ENCODE results near the gene PBLD.

Gene PBLD

DNA sequence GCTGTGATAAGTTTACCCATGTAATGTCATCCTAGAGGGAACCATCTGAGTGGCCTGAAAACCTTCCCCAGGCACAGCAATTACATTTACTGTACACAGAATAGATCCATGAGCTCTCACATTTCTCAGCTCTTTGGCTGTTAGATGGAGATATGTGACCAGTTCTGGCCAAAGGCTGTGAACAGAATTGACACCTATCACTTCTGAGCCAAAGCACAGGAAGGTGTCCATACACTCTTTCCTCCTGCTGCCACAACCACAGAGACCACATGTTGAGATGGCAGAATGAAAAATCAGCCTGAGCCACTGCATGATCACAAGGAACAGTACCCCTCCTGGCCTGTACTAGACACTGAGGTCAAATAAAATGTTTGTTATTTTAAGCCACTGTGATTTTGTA is 56.5 kb downstream of the PBLD start:
- no peaks in the 10 kb centered on the region for H3K27me3 ChIP-seq (ENCODE audit: low read depth, low read length)
- no peaks in the 10 kb centered on the region for H3K4me1 ChIP-seq (ENCODE audit: low read length)
- H3K9me3 ChIP-seq (ENCODE audit: insufficient read depth, low read length), result no peaks in the 10 kb centered on the region
- no peaks in the 10 kb centered on the region for H3K79me2 ChIP-seq (ENCODE audit: low read length)
- H4K20me1 ChIP-seq (ENCODE audit: insufficient read depth, low read length), result no peaks in the 10 kb centered on the region
- no peak overlapping the region for H3K27ac ChIP-seq (ENCODE audit: low read length)
- H3K4me2 ChIP-seq (ENCODE audit: low read length), result no peak overlapping the region
- H3K9ac ChIP-seq (ENCODE audit: low read length), result no peak overlapping the region
- no peak for TF ChIP-seq CTCF (IDR thresholded peaks at IDR 0.05; ENCODE audit: low read depth, low read length)
- no peaks in the 10 kb centered on the region for H3K36me3 ChIP-seq (replicated peaks; ENCODE audit: low read depth, low read length)
- H3K4me3 ChIP-seq (ENCODE audit: low read length), result no peak overlapping the region
- H2AFZ ChIP-seq (ENCODE audit: low read depth, low read length), result no peak overlapping the region

DNA sequence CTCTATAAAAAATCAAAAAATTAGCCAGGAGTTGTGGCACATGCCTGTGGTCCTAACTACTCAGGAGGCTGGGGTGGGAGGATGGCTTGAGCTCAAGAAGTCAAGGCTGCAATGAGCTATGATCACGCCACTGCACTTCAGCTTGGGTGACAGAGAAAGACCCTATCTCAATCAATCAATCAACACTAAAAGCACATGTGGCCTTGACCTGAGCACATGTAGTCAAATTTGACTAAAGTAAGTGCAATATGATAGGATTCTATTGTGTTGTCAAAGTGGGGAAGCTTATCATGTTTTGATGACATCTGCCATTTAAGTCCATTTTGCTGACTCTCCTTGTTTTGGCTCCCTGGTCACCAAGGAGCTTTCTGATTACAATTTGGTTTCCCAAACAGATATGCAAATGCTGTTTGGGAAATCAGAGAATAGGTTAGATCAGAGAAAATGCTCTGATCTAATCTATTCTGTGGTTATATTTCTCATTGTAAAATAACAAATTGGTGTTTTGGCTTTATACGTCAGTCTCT is 57.1 kb downstream of the PBLD start:
- Histone ChIP-seq H3K4me2 (ENCODE audit: low read length) (no peak overlapping the region), H3K9me3 (ENCODE audit: insufficient read depth, low read length) (no peaks in the 10 kb centered on the region), H4K20me1 (ENCODE audit: insufficient read depth, low read length) (no peaks in the 10 kb centered on the region), H3K9ac (ENCODE audit: low read length) (no peak overlapping the region), H3K27ac (ENCODE audit: low read length) (no peak overlapping the region), H2AFZ (ENCODE audit: low read depth, low read length) (no peak overlapping the region), H3K4me3 (ENCODE audit: low read length) (no peak overlapping the region), H3K4me1 (ENCODE audit: low read length) (no peaks in the 10 kb centered on the region), H3K36me3 (replicated peaks; ENCODE audit: low read depth, low read length) (no peaks in the 10 kb centered on the region), H3K79me2 (ENCODE audit: low read length) (no peaks in the 10 kb centered on the region), H3K27me3 (ENCODE audit: low read depth, low read length) (no peaks in the 10 kb centered on the region)
- TF ChIP-seq EZH2phosphoT487 (IDR thresholded peaks at IDR 0.05; ENCODE audit: low read depth) (no peak), CTCF (IDR thresholded peaks at IDR 0.05; ENCODE audit: low read depth, low read length) (no peak)

- no peak overlapping the region for H3K9ac ChIP-seq (ENCODE audit: low read length)
- no peaks in the 10 kb centered on the region for H3K36me3 ChIP-seq (replicated peaks; ENCODE audit: low read depth, low read length)
- no peak overlapping the region for H3K4me2 ChIP-seq (ENCODE audit: low read length)
- no peak overlapping the region for H2AFZ ChIP-seq (ENCODE audit: low read depth, low read length)
- no peak overlapping the region for H3K27ac ChIP-seq (ENCODE audit: low read length)
- H3K4me1 ChIP-seq (ENCODE audit: low read length), result no peaks in the 10 kb centered on the region
- no peaks in the 10 kb centered on the region for H4K20me1 ChIP-seq (ENCODE audit: insufficient read depth, low read length)
- no peak for TF ChIP-seq CTCF (IDR thresholded peaks at IDR 0.05; ENCODE audit: low read depth, low read length)
- TF ChIP-seq EZH2phosphoT487 (IDR thresholded peaks at IDR 0.05; ENCODE audit: low read depth), result no peak
- H3K79me2 ChIP-seq (ENCODE audit: low read length), result no peaks in the 10 kb centered on the region
- no peaks in the 10 kb centered on the region for H3K27me3 ChIP-seq (ENCODE audit: low read depth, low read length)
- H3K9me3 ChIP-seq (ENCODE audit: insufficient read depth, low read length), result no peaks in the 10 kb centered on the region
- H3K4me3 ChIP-seq (ENCODE audit: low read length), result no peak overlapping the region
Observed at GRCh38 chr10:68272833-68273232, 59.9 kb downstream of the PBLD start.

DNA sequence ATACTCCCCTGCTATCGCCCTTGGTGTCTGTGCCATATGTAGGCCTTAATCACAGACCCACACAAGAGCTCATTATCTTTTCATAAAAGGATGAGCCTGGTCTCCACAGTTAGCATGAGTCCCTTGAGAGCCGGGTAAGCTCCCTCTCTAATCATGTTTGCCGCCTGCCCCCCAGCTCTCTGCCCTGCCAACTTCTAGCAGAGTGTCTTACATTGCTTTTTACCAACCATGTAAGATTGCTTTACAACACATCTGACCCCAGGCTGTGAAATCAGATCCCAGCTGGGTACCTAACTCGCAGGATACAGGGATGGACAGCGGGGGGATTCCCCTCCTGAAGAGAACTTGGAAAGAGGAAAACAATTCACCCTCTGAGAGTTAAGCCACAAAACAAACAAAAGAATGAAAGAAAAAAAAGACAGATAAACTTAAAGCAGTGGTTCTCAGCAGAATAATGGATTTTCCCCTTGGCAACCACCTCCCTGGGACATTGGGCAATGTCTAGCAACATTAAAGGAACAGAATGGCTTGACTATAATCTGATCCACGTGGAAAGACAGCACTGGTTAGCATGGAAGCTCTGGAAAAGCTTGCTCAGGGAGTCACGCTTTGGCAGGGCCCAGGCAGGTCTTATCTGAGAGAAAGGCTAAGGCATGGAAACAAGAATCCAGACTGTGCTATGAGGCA is 61.4 kb downstream of the PBLD start:
- Histone ChIP-seq H3K27ac (ENCODE audit: low read length) (no peak overlapping the region), H3K36me3 (replicated peaks; ENCODE audit: low read depth, low read length) (no peaks in the 10 kb centered on the region), H3K9ac (ENCODE audit: low read length) (no peak overlapping the region), H3K4me1 (ENCODE audit: low read length) (no peaks in the 10 kb centered on the region), H3K4me2 (ENCODE audit: low read length) (no peak overlapping the region), H2AFZ (ENCODE audit: low read depth, low read length) (no peak overlapping the region), H3K79me2 (ENCODE audit: low read length) (no peaks in the 10 kb centered on the region), H3K4me3 (ENCODE audit: low read length) (no peak overlapping the region), H3K27me3 (ENCODE audit: low read depth, low read length) (no peaks in the 10 kb centered on the region), H4K20me1 (ENCODE audit: insufficient read depth, low read length) (no peaks in the 10 kb centered on the region), H3K9me3 (ENCODE audit: insufficient read depth, low read length) (no peaks in the 10 kb centered on the region)
- TF ChIP-seq CTCF (IDR thresholded peaks at IDR 0.05; ENCODE audit: low read depth, low read length) (no peak), EZH2phosphoT487 (IDR thresholded peaks at IDR 0.05; ENCODE audit: low read depth) (no peak)

Data from OCI-LY3 (cell line).